Measurements from ENCODE around the gene AQP1. TPM values are rescaled to one million over a fixed set of nuclear protein-coding genes. Genes with fewer than 3 reads are reported as not detected.

The AQP1 gene
- polyA plus RNA-seq, 4 donors: 153 to 224 (median 211) TPM

DNA sequence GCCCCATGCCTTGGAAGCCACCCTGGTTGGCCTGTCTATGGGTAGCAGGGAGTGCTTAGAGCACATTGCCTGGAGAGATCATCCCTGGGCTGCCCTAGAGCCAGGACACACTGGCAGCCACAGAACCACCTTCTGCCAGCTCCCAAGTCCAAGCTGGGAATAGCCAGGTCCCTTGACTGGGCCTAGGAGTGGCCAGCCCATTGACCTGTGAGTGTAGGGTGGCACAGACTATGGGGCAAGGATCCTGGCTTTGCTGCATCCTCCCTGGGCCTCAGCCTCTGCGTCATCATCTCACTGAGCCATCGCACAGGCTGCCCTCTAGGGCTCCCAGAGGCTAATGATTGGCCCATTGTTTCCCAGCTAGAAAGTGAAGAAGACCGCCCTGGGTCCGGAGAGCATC lies 7.0 kb downstream of the AQP1 start:
- no peak for DNase-seq (ENCODE audit: low read depth in 4 of 4, low spot score in 2 of 4)

- no peak for DNase-seq (ENCODE audit: low read depth in 4 of 4, low spot score in 2 of 4)
Measured at GRCh38 chr7:30920021-30920583, 8.4 kb downstream of the AQP1 start.

DNA sequence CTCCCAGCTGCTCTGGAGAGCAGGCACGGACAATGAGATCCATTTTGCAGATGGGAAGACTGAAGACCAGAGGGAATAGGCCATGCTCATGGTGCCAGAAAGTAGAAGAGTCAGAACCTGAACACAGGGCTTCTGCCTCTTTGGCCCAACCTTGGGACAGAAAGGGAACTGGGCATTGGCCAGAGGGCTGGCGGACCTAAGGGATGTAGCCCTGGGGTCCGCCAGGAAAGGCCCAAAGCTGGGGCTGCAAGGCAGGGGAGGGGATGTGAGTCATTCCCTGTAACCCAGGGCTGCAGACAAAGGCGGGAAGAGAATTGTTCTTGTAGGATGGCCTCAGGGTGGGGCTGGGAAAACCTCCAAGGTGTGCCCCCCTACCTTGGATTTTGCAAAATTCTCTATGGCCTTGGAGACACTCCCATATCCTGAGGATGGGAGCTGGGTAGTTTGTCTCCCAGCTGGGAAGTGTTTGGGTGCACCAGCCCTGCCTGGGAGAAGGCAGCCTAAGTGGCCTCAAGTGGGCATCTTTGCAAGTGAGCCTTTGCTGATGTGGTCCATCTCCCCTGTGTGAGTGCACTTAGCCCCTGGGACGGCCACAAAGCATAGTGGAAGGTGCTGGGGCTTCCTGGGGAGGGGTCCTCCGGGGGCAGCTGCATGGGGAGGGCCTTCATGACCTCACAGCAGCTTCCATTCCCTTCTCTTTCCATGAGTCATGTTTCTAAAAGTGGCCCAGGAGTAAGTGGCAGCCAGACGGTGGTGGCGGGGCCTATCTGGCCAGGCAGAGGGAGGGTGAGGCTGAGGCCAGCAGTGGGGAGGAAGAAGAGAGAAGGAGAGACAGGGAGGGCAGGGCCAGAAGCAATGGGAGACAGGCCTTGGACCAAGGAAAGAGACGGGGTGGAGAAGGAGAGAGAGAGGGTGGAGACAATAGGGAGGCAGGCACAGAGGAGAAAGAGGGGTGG lies 9.2 kb downstream of the AQP1 start:
- no peak for DNase-seq (ENCODE audit: low read depth in 4 of 4, low spot score in 2 of 4)

DNA sequence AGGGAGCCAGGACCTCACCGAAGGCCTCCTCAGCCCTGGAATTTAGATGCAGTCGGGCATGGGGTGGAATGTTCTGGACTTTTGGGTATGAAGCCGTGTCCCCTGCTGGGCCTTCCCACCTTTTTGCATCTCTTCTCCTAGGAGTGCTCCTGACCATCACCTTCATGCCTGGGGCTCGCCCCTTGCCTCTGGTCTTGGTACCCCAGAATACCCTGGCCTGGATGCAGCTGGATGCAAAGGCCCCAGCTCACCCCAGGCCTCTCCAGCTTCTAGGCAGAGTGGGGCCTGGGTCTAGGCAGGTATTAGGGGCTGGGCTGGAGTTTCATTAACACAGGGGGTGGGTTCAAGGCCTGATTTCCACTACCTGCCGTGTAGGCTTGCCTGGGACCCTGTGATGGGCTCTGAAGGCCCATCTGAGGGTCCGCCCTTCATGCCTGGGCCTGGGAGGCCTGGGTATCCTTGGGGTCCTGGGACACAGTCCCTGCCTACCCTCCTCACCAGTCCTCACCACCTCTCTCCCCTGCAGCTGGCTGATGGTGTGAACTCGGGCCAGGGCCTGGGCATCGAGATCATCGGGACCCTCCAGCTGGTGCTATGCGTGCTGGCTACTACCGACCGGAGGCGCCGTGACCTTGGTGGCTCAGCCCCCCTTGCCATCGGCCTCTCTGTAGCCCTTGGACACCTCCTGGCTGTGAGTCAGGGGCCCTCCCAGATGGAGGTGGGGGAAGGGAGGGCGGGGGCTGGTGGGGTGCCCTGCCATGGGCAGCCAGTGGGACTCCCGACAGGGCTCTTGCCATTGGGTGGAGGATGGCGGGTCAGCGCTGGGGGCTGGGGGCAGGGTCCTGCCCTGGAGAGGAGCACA lies 10.1 kb downstream of the AQP1 start:
- DNase-seq (ENCODE audit: low read depth in 4 of 4, low spot score in 2 of 4): no peak

DNA sequence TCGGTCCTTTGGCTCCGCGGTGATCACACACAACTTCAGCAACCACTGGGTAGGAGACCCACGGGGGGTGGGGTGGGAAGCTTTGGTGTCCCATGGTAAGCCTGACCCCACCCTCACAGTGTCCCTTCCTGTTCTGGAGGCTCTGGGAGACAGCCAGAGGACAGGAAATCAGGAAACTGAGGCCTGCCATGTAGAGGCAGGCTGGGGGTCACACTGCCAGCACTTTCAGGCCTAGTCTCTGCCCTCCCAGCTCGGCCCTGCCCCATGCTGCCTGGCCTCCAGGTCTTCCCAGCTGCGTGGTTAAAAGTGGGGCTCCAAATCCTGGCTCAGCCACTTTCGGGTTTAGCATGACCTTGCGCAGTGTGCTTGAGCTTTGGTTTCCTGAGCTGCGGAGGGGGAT lies 10.9 kb downstream of the AQP1 start:
- no peak for DNase-seq (ENCODE audit: low read depth in 4 of 4, low spot score in 2 of 4)

DNA sequence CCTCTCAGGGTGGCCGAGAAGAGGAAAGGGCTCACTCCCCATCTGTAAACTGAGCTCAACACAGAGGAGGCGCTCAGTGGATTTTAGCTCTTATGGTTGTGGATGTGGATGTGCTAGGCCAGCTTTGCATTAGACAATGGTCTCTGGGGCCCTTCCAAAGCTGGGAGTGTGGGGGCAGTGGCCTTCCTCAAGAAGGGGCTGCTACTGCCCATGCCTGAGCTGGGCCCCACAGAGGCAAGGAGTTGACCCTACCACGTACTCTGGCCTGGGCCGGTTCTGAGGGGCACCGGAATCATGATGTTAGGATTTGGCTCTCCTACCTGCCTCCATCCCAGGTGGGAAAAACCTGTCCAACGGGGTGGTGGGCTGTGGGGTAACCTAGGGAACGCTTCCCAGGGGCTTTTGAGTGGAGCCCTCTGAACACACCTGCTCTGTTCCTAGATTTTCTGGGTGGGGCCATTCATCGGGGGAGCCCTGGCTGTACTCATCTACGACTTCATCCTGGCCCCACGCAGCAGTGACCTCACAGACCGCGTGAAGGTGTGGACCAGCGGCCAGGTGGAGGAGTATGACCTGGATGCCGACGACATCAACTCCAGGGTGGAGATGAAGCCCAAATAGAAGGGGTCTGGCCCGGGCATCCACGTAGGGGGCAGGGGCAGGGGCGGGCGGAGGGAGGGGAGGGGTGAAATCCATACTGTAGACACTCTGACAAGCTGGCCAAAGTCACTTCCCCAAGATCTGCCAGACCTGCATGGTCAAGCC lies 11.5 kb downstream of the AQP1 start:
- DNase-seq (ENCODE audit: low read depth in 4 of 4, low spot score in 2 of 4): no peak

DNA sequence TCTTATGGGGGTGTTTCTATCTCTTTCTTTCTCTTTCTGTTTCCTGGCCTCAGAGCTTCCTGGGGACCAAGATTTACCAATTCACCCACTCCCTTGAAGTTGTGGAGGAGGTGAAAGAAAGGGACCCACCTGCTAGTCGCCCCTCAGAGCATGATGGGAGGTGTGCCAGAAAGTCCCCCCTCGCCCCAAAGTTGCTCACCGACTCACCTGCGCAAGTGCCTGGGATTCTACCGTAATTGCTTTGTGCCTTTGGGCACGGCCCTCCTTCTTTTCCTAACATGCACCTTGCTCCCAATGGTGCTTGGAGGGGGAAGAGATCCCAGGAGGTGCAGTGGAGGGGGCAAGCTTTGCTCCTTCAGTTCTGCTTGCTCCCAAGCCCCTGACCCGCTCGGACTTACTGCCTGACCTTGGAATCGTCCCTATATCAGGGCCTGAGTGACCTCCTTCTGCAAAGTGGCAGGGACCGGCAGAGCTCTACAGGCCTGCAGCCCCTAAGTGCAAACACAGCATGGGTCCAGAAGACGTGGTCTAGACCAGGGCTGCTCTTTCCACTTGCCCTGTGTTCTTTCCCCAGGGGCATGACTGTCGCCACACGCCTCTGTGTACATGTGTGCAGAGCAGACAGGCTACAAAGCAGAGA lies 12.2 kb downstream of the AQP1 start:
- no peak for DNase-seq (ENCODE audit: low read depth in 4 of 4, low spot score in 2 of 4)

- no peak for DNase-seq (ENCODE audit: low read depth in 4 of 4, low spot score in 2 of 4)
Measured at GRCh38 chr7:30924624-30925023, 13.0 kb downstream of the AQP1 start.

DNA sequence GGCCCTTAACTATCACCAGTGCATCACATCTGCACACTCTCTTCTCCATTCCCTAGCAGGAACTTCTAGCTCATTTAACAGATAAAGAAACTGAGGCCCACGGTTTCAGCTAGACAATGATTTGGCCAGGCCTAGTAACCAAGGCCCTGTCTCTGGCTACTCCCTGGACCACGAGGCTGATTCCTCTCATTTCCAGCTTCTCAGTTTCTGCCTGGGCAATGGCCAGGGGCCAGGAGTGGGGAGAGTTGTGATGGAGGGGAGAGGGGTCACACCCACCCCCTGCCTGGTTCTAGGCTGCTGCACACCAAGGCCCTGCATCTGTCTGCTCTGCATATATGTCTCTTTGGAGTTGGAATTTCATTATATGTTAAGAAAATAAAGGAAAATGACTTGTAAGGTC lies 13.5 kb downstream of the AQP1 start:
- no peak for DNase-seq (ENCODE audit: low read depth in 4 of 4, low spot score in 2 of 4)

DNA sequence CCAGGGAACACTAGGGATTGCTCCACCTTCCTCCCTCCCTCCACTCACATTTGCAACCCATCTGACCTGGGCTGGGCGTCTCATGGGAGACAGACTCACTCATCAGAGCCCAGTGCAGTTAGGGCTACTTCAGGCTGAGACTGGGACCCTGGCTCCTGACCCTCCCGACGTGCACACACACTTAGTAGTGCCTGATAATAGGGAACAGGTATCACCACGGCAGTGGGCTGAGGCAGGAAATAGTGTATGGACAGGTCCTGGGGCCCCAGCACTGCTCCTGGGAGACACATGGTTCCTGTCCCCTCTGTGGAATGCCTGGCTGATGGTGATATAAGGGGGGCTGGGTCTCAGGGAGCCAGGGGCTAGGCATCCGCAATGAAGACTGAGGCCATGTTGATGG lies 14.3 kb downstream of the AQP1 start:
- no peak for DNase-seq (ENCODE audit: low read depth in 4 of 4, low spot score in 2 of 4)

- no peak for DNase-seq (ENCODE audit: low read depth in 4 of 4, low spot score in 2 of 4)
Measured at GRCh38 chr7:30926313-30926712, 14.7 kb downstream of the AQP1 start.

DNA sequence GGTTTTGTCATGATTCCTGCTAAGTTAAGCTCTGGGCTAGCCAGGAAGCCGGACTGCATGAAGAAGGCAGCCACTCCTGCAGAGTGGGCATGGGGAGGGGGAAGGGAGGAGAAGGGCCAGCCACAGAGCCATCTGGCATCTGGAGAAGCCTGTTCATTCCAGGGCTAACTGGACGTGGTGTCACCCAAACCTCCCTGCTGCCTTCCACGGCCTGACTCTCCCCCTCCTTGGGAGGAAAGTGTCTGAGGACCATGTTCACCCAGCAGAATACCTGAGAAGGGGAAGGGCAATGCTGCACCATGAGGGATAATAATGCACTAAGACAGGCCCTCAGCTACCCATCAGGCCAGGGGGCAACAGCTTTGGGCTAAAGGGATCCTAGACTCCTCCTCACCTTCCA lies 15.4 kb downstream of the AQP1 start:
- DNase-seq (ENCODE audit: low read depth in 4 of 4, low spot score in 2 of 4): no peak

DNA sequence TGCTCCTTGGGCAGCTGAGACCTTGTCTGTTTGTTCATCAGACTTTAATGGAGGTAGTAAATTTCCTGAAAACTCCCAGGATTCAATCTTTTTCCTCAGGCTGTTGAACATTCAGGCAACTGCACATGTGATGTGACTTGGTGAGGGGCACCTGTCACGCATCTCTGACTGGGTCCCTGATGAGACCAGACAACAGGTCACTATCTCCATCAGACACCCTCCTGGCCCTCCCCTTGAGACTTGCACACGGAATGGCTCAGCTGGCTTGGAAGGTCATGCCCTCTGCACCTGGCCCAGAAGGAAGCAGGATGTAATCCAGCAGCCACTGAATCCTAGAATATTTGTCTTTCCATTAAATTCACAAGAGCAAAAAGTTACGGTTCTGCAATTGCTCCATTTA lies 15.9 kb downstream of the AQP1 start:
- DNase-seq (ENCODE audit: low read depth in 4 of 4, low spot score in 2 of 4): no peak

DNA sequence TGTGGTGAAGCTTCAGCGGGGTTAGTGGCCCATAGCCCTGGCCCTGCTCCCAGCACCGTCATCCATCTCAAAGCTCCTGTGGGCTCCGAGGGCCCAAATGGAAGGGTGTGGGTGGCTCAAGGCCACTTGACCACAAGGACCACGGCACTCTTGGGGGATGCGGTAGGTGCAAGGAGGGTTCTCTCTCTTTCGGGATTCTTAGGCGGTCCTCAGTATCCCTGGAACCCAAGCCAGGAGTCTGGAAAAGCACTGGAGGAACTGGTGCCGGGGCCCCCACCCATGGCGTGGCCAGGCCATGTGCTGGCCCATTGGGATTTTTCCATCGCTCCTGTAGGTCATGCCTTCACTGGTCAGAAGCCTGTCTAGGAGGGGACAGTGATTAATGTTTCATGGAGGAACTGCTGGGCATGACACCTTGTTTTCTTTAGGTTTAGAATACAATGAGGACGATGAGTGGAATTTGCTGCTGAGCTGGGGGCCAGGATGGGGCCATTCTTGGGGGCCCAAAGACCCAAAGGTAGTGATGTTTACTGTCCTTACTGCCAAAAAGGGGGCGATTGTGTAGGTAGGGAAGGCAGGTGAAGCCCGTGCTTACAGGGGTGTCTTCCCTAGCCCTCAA lies 16.7 kb downstream of the AQP1 start:
- DNase-seq (ENCODE audit: low read depth in 4 of 4, low spot score in 2 of 4): no peak

DNA sequence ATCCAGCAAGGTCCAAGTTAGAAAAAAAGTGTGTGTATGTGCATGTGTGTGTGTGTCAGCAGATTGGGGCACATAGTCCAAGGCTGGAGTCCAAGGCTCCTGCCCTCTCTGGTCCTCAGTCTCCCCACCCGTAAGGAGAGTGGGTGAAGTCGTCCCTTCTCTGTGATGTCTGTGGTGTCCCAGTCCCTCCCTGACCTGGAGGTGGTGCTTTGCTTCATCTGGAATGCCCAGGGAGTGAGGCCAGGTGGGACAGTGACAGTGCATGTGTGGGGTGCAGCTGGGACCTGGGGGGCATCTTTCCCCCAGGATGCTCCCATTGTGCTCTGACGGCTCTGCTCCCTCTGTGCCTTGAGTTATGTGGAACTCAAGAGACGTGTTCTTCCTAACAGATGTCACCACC lies 18.0 kb downstream of the AQP1 start:
- DNase-seq (ENCODE audit: low read depth in 4 of 4, low spot score in 2 of 4): no peak

DNA sequence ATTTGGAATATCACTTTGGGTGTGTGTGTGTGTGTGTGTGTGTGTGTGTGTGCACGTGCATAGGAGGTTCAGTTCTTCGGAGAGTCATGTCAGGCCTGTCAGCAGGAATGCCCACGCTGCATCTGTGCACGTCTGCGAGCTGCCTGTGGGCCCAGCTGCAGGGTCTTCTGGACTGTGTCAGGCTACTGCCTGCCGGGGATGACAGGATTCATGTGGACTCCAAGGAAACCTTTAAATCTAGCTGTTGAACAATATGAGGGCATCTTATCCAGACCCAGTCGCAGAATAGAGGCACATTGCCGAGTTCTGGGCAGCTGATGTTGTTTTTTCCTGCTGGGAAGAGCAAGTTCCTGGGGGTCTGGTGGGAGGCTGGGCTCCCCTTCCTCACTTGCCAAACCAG lies 19.0 kb downstream of the AQP1 start:
- no peak for DNase-seq (ENCODE audit: low read depth in 4 of 4, low spot score in 2 of 4)

DNA sequence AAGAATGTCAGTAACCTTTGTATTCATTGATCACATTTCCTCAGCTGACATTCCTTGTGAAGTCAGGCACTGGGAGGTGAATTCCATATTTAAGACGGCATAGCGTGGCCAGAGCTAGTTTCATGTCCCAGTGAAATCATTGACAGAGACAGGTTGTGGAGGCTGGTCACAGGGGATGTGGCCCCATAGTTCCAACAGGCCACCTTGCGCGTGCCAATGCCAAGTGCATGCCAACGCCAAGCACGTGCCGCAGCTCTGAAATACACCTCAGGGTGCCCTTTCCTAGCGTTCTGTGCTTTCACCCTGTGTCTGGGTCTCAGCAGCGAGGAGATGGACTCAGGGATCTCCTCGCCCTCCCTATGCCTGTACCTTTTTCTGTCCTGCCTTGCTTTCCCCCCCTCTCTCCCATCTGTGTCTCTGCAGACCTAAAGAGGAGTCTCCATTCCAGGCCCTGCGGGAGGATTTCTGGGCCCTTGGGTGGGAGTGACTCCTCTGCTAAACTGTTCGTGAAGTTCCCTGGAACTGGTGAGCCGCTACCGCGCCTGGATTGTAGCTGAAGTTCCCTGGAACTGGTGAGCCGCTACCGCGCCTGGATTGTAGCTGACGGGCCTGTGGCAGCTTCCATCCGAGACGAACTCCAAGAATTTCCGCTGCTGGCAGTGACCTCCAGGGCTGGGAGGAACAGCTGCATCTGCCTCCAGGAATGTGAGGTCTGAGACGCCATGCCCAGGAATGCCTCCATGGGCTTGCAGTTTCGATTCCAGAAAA lies 19.7 kb downstream of the AQP1 start:
- no peak for DNase-seq (ENCODE audit: low read depth in 4 of 4, low spot score in 2 of 4)

- no peak for DNase-seq (ENCODE audit: low read depth in 4 of 4, low spot score in 2 of 4)
Measured at GRCh38 chr7:30931929-30932540, 20.4 kb downstream of the AQP1 start.

DNA sequence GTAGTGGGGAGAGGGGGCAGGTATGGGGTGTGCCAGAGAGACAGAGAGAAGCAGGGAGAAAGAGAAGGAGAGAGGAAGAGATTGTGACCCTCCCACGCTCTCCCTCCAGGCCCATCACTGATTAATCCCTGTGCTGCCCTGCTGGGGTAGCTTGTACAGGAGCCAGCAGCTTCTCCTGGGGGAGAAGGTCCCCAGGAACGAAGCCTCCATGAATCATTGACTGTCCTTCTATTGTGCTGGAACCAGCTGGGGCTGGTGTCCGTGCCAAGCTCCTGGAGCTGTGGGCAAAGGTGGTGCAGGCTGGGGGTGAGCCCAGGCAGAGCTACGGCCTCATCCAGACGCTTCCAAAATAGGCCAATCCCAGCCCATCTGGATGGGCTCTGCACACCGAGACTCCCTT lies 20.9 kb downstream of the AQP1 start:
- no peak for DNase-seq (ENCODE audit: low read depth in 4 of 4, low spot score in 2 of 4)

All from left renal cortex interstitium (tissue), 4 donors.